Right forelimb (tissue), 1 donor: ENCODE measurements around the gene POLR2M.

ENCODE experiments used
- DNase-seq: peaks from one replicate; pipeline ENCODE4 v3.0.0-alpha.2; 2018

POLR2M gene

DNA sequence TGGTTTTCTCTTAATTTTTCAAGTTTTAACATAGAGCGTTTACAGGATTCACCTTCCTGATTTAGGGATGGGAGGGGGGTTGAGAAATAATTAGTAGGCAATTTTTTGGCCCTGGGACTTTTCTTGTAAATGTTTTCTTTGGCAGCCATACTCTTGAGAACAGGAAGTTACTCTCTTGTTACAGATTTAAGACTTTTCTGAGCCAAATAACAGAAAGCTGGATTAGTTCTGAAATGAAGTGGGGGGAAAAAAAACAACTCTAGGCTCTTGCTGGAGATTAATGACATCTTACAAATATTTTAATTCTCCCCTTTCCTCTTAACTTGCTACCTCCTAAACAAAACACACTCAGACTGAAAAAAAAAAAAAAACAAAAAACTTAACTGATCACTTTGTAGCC, 13.8 kb upstream of the POLR2M start:
- DNase-seq = no peak

DNA sequence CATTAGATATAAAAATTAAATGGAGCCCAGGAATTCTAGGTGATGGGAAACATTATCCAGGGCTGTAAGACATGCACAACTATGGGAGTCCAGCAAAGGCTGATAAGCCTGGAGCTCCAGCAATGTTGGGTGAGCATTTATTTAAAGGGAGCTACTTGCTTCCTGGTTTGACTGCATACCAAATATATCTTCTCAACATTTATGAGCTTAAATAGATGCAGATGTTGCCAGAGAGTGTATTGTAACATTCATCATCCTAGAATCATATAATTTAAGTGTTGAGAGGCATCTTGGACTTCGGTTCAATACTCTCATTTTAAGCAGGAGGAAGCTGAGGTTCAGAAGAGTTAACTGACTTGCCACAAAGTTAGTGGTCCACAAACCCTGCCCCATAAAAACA, 12.2 kb upstream of the POLR2M start:
- no peak for DNase-seq

DNA sequence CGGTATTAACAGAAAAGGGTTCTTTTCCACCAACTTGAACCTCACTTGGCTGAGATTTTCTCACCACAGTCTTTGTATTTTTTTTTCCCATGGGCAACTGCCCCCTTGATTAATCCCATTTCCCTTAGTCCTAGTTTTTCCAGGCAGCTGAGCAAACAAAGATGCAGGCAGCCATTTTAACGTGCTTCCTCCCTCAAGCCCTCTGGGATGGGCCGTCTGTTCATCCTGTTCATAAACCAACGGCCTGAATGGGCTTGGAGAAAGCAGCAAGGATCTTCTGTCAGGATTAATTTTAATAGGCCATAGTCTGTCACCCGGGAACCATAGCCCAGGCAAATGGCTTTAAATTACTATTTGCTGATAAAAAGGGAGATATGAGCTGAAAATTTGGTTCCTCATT, 10.4 kb upstream of the POLR2M start:
- DNase-seq = no peak

DNA sequence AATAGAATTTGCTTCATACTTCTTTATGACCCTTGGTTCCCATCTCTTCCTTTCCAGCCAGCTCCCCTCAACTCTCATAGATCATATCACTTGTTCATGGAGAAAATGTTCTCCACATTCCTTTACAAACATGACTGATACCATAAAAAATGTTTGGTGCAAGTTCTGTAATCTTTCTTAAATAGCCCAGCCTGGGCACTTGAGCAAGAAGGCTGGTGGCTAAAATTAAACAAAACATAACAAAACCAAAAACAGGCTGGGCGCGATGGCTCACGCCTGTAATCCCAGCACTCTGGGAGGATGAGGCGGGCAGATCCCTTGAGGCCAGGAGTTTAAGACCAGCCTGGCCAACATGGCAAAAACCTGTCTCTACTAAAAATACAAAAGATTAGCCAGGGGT, 8.9 kb upstream of the POLR2M start:
- no peak for DNase-seq

DNA sequence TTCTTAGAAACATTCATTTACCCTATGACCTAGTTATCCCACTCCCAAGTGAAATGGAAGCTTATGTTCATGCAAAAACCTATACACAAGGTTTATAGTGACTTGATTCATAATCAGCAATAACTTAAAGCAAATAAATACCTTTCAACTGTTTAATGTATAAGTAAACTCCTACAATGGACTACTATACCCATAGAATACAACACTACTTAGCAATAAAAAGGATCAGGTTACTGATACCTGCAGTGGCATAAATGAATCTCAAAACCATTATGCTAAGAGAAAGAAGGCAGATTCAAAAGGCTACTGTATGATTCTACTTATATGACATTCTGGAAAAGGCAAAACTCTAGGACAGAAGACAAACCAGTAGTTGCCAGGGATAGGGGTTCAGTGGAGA, 8.3 kb upstream of the POLR2M start:
- DNase-seq = no peak

DNA sequence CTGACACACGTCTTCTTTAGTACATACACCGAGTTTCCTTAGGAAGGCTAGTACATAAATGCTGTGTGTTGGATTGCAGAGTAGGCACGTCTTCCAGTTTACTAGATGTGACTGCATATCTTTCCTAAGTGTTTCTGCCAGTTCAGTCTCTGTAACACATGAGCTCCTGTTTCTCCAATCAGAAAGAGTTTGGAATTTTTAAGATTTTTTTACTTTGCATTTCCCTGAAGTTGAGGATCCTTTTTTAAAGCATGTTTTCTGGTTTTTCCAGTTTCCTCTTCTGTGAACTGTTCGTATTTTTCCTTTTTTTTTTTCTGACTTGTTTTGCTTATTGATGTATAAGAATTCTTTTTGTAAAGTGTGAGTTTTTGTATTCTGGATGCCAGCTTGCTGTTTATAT, 7.5 kb upstream of the POLR2M start:
- no peak for DNase-seq

DNA sequence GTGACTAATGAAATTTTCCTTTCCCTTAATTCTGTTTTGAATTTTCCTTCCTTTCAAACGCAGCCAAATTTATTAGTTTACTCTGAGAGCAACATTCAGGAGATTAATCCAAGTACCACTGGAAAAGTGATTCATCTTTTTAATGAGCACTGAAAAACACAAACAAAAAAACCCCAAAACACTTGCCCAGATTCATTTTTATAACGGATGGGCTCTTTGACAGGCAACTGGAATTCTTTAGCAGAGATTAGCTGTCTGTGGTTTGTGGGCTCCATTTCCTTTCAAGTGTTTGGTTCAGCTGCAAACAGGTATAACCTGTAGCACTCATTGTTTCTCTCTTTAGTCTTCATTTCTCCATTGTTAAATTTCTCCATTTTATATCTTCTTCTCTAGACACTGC, 3.1 kb upstream of the POLR2M start:
- no peak for DNase-seq

DNA sequence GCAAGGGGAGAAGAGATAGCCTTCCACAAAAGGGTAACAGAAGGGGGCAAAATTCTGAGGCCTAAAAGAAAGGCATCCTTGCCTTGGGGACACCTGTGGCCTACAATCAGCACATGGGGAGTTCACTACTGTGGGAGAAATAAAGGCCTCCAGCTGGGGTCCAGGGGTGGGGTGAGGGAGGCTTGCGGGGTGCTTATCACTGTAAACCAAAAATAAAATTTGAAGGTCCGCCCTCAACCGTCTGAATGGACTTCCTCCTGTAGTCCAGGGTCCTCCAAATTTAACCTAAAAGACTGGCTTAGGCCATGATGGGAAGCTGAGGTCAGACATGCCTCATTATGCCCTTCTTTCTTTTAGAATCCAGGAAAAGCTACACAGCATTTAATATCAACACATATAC, 2.1 kb upstream of the POLR2M start:
- no peak for DNase-seq

DNA sequence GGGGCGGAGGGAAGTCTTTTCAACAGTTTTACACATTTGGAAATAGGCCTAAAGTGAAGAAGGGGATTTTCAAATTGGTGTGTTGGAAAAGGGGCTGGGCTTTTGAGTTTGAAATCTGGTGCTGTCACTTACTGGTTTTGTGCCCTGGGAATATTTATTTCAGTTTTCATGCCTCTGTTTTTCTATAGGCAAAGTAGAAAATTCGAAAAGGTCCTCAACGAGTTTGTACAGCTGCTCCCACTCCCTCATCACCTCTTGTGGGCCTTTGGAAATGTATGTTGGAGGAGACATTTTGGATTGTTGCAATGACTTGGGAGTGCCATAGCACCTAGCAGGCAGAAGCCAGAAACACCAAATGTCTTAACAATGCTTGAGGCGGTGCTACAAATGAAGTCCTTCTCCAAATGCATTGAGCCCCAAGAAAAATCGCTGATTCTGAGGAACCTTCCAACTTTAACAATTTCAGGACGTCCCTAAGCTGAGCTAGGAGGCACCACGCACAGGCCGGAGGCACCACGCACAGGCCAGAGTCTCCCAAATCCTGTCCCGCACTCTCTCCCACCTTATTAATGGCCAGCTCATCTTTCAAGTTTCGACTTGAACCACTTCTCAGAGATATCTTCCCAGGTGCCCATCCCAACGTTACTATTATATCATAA, 639 bp upstream of the POLR2M start:
- DNase-seq = no peak

DNA sequence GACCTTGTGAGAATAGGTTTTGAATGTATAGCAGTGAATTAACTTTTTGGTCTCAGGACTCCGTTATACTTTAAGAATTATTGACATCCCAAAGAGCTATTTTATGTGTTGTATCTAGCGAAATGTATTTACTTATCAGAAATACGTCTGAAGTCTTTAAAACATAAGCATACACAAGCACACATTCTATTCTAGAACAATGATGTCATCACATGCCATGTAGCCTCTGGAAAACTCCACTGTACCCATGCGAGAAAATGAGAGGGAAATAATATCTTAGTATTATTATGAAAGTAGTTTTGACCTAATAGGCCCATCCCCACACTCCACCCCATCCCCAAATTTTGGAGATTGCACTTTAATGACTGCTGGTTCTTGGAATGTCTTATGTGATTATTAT, 1.5 kb downstream of the POLR2M start:
- no peak for DNase-seq

DNA sequence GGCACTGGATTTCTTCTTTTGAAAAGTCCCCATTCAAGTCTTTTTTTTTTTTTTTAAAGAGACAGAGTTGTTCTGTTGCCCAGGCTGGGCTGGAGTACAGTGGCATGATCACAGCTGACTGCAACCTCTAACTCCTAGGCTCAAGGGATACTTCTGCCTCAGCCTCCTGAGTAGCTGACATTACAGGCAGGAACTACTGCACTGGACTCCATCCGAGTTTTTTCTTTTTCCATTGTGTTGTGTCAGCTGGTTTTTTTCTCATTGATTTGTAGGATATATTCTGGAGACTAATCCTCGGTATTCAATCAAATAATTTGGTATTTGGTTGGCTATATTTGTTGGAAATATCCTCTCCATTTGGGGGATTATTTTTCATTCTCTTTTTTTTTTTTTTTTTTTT, 11.8 kb downstream of the POLR2M start:
- no peak for DNase-seq

DNA sequence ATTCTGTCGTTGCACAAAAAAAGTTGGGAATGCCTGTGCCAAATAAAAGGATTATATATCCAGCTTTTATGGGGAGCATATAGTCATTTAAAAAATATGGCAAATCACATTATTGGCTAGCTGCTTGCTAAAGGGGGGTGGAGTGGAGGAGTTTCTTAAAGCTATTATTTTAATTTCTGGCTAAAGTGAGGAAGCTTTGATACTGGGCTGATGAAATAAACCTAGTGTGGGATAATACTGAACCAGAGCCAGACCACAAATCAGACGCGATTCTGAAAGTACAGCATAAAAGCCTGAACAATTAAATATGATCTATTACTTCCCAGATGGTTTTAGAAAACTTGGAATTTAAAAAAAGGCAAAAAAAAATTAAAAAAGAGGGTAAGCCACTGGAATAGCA, 14.4 kb downstream of the POLR2M start:
- DNase-seq = no peak

DNA sequence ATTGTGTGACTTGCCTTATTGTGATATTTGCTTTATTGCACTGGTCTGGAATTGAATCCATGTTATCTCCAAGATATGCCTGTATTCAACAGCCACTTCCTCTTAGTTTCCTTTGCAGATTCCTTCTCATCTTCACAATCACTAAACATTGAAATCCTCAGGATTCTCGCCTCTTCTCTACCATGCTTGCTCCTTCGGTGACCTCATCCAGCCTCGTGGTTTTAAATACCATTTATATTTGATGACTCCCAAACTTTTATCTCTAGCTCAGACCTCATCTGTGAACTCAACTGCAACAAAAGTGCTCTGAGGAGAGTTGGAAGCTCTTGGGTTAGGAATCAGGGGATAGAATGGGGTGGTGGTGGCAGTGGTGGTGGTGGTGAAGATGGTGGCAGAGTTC, 19.9 kb downstream of the POLR2M start:
- no peak for DNase-seq

DNA sequence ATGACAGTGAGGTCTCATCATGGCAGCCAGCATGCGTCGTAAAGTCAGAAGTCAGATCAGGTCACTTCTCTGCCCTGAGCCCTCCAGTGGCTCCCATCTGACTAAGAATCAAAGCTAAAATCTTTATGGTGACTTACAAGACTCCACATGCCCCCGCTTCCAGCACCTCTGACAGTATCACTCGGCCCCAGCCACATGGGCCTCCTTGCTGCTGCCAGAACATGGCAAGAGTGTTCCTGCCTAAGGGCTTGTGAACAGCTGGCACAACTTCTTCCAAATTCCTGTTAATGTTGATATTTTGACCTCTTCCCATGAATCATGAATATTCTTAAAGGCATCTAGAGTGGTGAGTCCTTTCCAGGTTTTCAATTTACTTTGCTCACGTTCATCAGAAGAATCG, 20.5 kb downstream of the POLR2M start:
- DNase-seq = no peak

DNA sequence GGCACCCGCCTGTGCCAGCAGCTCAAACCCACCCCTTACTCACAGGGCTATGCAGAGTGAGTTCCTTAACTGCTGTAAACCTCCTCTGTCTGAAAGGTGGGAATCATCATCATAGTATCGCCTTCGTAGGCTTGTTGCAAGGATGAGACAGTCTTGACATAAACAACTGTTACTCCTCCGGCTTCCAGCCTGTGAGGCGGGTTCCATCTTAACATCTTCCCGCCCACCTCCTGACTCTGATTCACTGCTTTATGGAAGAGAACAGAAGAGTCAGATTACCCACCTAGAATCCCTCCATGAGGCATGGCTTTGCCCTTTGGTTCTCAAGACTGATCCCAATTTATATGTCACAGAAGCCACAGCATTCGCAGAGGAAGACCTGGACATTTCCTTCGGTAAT, 21.9 kb downstream of the POLR2M start:
- no peak for DNase-seq

DNA sequence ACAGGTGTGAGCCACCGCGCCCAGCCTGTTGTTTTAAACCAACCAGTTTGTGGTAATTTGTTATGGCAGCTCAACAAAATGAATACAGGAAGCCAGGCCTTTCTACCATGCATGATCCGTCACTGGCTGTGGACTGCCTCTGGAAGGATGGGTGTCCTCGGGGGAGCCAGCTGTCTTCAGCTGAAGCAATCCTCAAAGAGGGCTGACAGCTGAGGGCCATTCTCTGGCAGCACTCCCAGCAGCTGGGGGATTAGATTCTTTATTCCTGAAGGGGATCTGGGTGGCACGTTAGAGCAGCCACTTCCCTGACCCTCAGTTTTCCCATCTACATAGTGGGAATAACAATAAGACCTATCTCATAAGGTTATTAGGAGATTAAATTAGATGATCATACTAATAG, 24.4 kb downstream of the POLR2M start:
- peak; percentile 58 for DNase-seq

DNA sequence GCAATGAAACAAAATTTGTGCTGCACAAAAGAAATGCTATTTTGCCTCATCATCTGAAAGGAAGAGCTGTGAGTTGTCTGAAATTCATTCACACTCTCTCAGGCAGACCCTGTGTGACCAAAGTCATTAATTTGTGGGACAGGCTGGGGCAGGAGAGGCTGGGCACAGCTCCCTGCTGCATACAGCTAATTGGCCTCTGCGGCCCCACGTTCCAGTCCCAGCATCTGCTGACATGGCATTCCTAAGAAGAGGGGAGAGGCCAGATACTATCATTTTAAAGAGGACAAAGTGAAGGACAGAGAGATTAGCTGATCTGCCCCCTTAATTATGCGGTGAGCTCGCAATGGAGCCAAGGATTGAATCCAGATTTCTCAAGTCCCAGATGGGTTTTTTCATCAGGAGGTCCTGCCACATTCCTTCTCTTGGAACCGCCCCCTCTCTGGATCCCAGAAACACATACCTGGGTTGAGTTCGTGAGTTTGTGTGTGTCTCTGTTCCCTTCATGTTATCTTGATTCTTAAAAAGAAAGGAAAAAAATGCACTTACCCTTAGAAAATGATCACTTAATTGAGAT, 25.1 kb downstream of the POLR2M start:
- DNase-seq = no peak

DNA sequence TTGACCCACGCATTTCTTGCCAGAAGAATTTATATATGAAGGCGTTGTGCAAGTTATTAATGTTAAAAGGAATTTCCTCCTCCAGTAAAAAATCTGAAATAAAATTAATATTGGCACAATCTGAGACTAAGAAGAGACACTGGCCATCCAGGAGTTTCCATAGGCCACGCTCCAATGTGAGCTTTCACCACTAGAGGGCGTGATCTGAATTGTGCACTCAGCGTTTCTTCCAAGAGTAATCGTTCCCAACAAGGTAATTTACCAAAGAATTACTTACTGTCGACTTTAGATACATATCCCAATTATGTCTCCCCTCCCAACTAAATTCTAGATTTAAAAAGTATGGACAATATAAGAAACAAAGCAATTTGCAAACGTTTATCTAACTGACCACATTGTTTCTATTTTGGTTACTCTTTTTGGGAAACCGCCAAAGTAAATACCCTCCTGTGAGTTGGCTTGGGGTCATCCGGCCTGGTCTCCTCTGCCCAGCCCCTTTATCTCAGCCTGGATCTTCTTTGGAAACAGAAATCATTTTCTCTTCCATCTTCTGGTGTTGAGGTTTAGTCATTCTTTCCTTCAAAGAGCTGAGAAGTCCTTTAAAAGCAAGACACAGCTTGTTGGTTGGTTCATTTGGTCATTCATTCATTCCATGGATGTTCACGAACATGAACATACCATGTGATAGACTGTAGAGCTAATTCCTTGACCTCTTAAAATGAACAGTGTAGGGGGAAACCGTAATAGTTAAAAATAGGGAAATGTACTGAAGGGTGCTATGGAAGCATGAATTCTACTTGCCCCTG, 26.2 kb downstream of the POLR2M start:
- no peak for DNase-seq

DNA sequence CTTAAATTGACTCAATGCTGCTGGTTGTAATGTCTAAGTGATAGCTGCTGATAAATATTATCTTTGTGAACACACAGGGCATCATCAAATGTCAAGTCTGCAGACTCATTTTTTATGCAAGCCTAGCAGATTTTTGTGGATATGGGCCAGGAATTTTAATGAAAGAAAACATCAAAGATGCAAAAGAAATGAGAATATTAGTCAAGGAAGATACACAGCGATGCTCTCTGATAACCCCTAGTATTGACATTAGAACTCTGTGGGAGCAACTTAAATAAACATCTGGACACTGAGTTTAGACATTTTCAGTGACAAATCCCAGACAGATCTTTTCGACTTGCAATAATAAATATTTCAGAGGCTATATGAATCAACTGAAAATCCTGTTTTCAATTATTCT, 28.3 kb downstream of the POLR2M start:
- DNase-seq = no peak

DNA sequence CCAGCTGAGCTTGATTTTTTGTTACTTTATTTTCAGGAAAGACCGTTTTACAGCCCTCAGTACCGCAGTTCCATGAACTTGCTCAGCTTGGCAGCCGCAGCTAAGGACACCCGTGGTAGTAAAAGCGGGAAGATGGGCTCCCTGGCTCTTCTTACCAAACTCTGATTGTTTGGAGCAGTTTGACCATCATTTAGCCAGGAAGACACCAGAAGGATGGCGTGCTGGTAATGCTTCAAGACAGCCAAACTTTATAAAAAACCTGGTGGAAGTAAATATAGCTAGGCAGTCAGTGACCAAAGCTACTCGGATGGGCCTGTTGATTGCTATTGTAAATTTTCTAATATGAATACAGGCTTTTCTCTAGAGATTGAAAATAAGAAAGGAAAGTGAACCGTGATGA, 28.9 kb downstream of the POLR2M start:
- DNase-seq = no peak

DNA sequence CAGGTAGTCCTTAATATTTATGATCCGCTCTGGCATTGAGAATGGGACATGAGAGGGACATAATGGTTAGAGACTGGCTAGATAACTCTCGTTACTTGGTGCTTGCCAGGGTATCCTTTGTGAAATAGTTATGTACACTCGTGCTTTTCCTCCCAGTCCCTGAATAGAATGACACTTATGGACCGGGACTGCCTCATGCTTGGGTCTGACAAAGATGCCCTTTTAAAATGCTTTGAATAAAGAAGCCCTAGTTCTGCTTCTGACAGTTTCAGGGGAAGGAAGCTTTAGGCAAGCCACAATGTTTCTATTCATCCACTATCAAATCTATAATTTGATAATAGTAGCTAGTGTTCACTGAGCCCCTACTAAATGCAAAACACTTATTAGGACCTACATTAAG, 29.4 kb downstream of the POLR2M start:
- DNase-seq = no peak

DNA sequence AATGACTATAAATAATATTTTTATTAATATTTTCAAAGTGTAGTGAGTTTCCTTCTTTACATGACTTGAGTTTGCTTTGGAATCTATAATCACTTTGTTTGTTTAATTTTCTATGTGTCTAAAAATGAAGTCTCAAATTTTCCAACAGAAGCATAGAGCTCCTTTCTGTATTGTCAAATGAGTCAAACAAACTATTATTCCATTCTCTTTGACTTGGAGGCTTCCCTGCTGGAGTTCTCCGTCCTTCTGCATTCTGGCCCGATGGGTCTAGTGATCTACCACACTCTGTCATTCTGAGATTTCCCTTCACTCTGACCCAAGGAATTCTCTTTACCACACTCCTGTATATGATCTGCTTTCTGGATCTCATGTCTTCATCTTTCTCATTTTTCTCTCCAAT, 30.1 kb downstream of the POLR2M start:
- no peak for DNase-seq

DNA sequence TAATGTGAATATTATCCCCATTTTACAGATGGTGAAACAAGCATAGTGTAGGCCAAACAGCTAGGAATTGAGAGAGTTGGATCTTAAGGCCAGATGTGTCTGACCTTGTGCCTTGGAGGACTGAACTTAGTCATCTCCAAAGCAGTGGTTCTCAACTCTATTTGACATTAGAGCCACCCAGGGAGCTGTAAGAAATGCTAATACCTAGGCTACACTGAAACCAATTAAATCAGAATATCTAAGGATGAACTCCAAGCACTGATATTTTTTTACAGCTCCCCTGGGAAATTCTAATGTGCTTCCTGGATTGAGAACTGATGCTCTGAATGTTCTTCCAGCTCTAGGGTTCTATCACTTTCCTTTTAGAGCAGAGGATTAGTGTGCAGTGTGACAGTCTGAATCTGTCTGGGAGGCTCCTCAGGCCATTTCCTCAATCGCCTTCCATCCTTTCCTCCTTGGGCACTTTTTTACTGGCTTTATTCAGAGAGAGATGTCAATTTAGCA, 32.3 kb downstream of the POLR2M start:
- DNase-seq = no peak

DNA sequence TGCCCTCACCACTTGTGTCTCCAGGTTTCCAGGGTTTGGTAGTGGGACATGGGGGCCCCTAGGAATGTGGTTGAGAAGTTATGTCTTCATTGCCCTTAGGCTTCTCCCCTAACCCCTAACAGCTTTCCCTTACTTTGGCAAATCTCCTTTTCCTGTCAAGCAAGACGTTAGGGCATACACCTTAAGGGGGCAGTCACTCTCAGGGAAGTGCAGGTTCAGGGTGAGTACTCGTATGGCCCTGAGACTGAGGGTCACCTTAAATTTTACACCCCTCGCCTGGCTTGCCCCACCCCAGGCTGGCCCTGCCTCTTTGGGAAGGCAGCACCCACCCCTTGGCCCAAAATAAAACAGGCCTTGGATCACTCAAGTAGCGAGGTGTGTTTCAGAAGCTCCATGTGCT, 33.5 kb downstream of the POLR2M start:
- no peak for DNase-seq
